Body of pancreas (tissue), 4 donors: ENCODE measurements around the gene REG4.

Experiments used
- CTCF ChIP-seq, 7 experiments: fragments of 450-650 bp in 4 of 7; fragments of 200-600 bp in 3 of 7; sonication (generic) in 3 of 7; IDR thresholded peaks; one replicate each; pipeline ENCODE4 v1.5.1; 2016 to 2019; ENCODE audit warnings: antibody characterized with exemption in 7 of 7
- POLR2A ChIP-seq, 3 donors: fragments of 450-650 bp; IDR thresholded peaks; one replicate each; pipeline ENCODE4 v1.6.1; 2016; ENCODE audit warnings: antibody characterized with exemption in 3 of 3, mild to moderate bottlenecking in 2 of 3

GRCh38 chr1:119766374-119766794, 44.9 kb downstream of the REG4 start:
- TF ChIP-seq CTCF (IDR thresholded peaks at IDR 0.05) (no peak), POLR2A (IDR thresholded peaks at IDR 0.05) (no peak)
